Iris pigment epithelial cell (primary cell): ENCODE results near the gene ARL4C.

Source experiments
- DNase-seq: peaks from one replicate; pipeline ENCODE4 v3.0.0-alpha.2; 2011; ENCODE audit warnings: low read depth

The ARL4C gene

GRCh38 chr2:234447189-234447588 lies 49.7 kb downstream of the ARL4C start:
- DNase-seq: no peak

GRCh38 chr2:234446404-234447076 lies 50.3 kb downstream of the ARL4C start:
- peak; percentile 48 for DNase-seq

DNA sequence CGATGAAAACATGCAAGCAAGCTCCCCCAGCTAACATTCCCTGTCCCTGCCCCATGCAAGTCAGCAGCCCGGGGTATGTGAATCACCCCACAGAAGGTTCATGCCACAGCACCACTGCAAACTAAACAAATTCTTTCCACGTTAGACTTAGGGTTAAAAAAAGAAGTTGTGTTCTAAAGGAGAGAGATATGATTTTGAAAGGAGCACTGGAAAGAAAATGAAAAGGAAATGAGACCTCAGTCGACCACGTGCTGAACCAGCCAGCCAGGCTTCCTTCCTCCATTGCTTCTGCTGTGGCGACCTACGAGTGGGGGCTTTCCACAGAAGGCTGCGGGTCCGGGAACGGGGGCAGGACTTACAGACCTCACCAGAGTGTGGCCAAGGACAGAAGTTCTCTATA lies 52.0 kb downstream of the ARL4C start:
- peak; percentile 98 for DNase-seq

GRCh38 chr2:234444242-234444730 lies 52.6 kb downstream of the ARL4C start:
- no peak for DNase-seq
